Stimulated activated naive CD8-positive, alpha-beta T cell treated with anti-CD3 and anti-CD28 coated beads, Interleukin-15, Interleukin-2, amounts not matched to agents 100 ng/mL and 50 ng/mL, for 24 hours (primary cell): ENCODE measurements around the gene RAB3C.
"Not testable (repeated sequence)": the region's sequence is repeated elsewhere in the genome, so short reads cannot be mapped to it uniquely, and the experiment has no call there.

Experiments
- H3K27ac Mint-ChIP-seq: one replicate; pipeline ENCODE4 v1.8.0; 2021; ENCODE audit warnings: mild to moderate bottlenecking, mixed read lengths
- H3K27me3 Mint-ChIP-seq: one replicate; pipeline ENCODE4 v1.8.0; 2021; ENCODE audit warnings: mixed read lengths
- H3K36me3 Mint-ChIP-seq: one replicate; pipeline ENCODE4 v1.8.0; 2021; ENCODE audit warnings: low read depth, mixed read lengths
- H3K4me1 Mint-ChIP-seq: one replicate; pipeline ENCODE4 v1.8.0; 2021; ENCODE audit warnings: low read depth, mixed read lengths
- H3K4me3 Mint-ChIP-seq: one replicate; pipeline ENCODE4 v1.8.0; 2021; ENCODE audit warnings: mild to moderate bottlenecking, mixed read lengths
- H3K9me3 Mint-ChIP-seq: one replicate; pipeline ENCODE4 v1.8.0; 2021; ENCODE audit warnings: mixed read lengths

Gene RAB3C, protein sequence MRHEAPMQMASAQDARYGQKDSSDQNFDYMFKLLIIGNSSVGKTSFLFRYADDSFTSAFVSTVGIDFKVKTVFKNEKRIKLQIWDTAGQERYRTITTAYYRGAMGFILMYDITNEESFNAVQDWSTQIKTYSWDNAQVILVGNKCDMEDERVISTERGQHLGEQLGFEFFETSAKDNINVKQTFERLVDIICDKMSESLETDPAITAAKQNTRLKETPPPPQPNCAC

DNA sequence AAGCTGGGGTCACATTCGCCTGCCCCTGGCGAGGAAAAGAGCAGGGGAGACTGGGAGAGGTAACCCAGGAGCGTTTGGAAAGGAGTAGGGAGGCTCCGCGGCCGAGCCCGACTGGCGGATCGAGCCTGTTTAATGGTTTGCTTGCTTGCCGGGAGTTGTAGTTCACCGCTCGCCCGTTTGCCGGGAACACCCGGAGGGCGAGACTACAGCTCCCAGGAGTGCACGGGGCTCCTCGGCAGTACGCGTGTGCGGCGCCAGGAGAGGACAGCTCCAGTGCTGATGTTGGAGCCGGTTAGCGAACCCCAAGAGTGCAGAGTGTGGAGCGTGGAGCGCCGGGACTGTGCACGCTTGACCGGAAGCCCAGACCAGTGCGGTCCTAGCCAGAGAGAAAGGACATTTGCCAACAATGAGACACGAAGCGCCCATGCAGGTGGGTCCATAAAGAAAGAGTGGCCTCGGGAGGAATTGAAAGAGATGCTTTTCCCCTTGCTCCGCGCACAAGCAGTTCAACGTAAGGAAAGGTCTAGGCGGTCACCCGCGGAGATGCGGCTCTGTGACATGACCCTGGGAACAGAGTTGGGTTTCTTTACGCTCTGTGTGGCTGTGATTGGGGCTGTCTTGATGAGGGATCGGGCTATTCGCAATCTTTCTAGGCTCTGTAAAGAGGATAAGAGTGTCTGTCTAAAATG lies at the start of gene RAB3C:
Gene RAB3C (plus strand): TSS at position 273 of the 689 bp plus-strand sequence. CDS start 134 bp downstream, at position 407.
- H3K4me3 Mint-ChIP-seq: peak within 1 kb of the TSS; percentile 85
- peaks cover 23% of the 10 kb centered on the region for H3K4me1 Mint-ChIP-seq
- peaks cover 48% of the 10 kb centered on the region for H3K27me3 Mint-ChIP-seq
- H3K9me3 Mint-ChIP-seq: no peaks in the 10 kb centered on the region
- H3K27ac Mint-ChIP-seq: no peak within 1 kb of the TSS
- no peaks in the 10 kb centered on the region for H3K36me3 Mint-ChIP-seq

DNA sequence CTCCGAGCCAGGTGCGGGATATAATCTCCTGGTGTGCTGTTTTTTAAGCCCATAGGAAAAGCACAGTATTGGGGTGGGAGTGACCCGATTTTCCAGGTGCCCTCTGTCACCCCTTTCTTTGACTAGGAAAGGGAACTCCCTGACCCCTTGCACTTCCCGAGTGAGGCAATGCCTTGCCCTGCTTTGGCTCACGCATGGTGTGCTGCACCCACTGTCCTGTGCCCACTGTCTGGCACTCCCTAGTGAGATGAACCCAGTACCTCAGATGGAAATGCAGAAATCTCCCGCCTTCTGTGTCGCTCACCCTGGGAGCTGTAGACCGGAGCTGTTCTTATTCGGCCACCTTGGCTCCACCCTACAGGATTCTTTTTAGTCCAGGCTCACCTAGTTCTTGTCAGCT lies 40.9 kb upstream of the RAB3C start:
- H3K36me3 Mint-ChIP-seq, H3K9me3 Mint-ChIP-seq, H3K27ac Mint-ChIP-seq, H3K4me3 Mint-ChIP-seq, H3K27me3 Mint-ChIP-seq: not testable (repeated sequence)
- peaks cover 14% of the 10 kb centered on the region for H3K4me1 Mint-ChIP-seq

DNA sequence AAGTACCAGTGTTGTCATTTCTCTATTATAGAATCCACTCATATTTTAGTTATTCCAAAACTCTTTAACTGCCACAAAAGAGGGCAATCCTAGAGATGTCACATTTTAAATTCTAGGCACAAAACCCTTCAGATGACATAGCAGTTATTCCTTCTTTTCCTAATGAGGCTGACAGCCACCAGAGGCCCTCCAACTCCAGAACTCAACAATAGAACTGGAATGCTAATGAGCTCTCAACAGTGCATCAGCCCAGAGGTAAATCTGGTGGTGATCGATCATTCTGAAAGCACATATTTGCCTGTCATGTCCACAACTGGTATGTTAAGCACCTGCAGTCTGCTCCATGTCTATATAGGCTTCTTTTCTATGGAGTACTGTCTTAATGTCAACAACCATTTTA lies 40.2 kb upstream of the RAB3C start:
- no peak overlapping the region for H3K27ac Mint-ChIP-seq
- H3K27me3 Mint-ChIP-seq: peaks cover 6% of the 10 kb centered on the region
- H3K4me3 Mint-ChIP-seq: no peak overlapping the region
- H3K4me1 Mint-ChIP-seq: peaks cover 14% of the 10 kb centered on the region
- no peaks in the 10 kb centered on the region for H3K36me3 Mint-ChIP-seq
- peaks cover 7% of the 10 kb centered on the region for H3K9me3 Mint-ChIP-seq

DNA sequence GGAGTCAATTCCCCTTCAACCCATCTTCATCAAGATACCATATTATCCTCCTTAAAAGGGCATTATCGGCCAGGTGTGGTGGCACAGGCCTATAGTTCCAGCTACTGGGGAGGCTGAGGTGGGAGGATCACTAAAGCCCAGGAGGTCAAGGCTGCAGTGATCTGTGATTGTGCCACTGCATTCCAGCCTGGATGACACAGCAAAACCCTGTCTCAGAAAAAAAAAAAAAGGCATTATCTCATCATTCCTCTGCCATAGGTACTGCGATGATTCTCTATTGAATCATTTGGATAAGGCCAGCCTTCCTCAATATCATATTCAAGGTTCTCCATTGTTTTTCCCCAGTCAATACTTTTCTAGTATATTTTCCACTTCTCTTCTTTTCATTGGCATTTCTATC lies 39.2 kb upstream of the RAB3C start:
- Mint-ChIP-seq H3K27me3 (peaks cover 6% of the 10 kb centered on the region), H3K36me3 (no peaks in the 10 kb centered on the region), H3K27ac (no peak overlapping the region), H3K4me3 (no peak overlapping the region), H3K9me3 (peaks cover 7% of the 10 kb centered on the region), H3K4me1 (peaks cover 14% of the 10 kb centered on the region)

DNA sequence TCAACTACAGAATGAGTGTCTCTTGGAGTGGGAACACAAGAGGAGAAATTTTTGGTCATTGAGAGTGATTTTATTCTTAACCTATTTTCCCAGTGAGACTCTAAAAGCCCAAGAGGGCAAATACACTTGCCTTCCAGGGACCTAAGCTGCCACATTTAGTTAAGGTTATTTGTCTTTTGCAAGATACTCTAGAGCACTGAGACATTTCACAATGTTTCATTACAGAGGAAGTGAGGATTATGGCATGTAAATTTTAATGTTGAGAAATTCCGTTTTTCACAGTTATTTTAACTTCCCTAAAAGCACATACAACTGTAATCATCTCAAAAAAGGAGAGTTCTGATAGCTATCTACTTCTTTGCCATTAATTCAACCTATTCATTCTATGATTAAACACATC lies 38.7 kb upstream of the RAB3C start:
- Mint-ChIP-seq H3K27me3 (peaks cover 6% of the 10 kb centered on the region), H3K27ac (no peak overlapping the region)

DNA sequence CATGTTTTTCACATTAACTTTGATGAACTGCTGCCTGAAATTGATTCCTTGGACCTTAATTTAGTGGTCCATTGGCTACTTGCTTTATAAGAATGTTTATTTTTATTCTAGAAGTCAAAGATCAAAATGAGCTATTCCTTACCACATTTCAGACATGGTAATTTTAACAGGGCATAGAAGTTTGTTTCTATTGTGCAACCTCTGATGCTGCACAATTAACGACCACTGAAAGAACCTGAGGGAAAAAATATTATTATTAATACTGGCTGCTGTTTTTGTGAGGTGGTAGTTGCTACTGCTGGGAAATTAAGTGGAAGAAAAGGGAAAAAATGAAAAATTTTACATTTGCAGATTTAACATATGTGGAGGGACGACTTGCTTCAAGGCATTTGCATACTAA lies 37.9 kb upstream of the RAB3C start:
- H3K27me3 Mint-ChIP-seq: peaks cover 6% of the 10 kb centered on the region
- H3K4me3 Mint-ChIP-seq: no peak overlapping the region
- peaks cover 3% of the 10 kb centered on the region for H3K9me3 Mint-ChIP-seq
- H3K4me1 Mint-ChIP-seq: peaks cover 14% of the 10 kb centered on the region
- H3K36me3 Mint-ChIP-seq: no peaks in the 10 kb centered on the region
- no peak overlapping the region for H3K27ac Mint-ChIP-seq

More for the DNA sequence above, 38.7 kb upstream of the RAB3C start:
- Mint-ChIP-seq H3K4me3 (no peak overlapping the region), H3K36me3 (no peaks in the 10 kb centered on the region), H3K4me1 (peaks cover 14% of the 10 kb centered on the region), H3K9me3 (peaks cover 4% of the 10 kb centered on the region)

DNA sequence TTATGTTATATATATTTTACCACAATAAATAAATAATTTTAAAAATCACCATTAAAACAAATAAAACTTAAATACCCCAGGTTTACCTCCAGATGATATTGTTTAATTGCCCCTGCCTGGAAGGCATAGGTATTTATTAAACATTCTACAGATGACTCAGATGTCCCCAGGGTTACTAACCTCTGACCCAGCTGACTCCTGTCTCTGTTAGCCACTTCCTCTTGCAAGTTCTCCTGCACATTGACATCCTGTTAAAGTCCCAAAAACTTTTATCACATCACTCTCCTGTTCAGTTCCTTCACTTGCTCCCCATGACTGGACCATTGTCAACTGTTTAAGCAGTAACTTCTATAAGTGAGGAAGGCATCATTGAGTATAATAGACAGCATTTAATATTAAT lies 37.0 kb upstream of the RAB3C start:
- H3K27me3 Mint-ChIP-seq: peaks cover 6% of the 10 kb centered on the region
- H3K4me1 Mint-ChIP-seq: peaks cover 14% of the 10 kb centered on the region
- no peak overlapping the region for H3K4me3 Mint-ChIP-seq
- H3K9me3 Mint-ChIP-seq: peaks cover 3% of the 10 kb centered on the region
- H3K27ac Mint-ChIP-seq: no peak overlapping the region
- no peaks in the 10 kb centered on the region for H3K36me3 Mint-ChIP-seq

DNA sequence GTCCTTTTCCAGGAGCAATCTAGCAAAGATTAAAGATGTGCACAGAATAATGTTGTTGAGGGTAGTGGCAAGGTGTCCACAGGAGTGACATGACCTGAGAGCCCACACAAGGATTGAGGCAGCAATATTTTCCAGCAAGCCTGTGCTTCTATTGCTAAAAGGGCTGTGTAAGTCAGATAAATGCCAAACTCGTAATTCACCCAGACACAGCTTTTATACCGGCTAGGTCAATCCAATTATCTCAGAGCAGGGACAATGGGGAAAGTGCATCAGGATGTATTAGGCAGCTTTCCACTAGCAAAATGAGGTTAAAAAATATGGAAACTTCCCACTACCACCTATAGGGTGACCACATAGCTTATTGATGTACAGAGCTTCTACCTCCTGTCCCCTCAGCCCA lies 34.8 kb upstream of the RAB3C start:
- peaks cover 3% of the 10 kb centered on the region for H3K9me3 Mint-ChIP-seq
- H3K4me3 Mint-ChIP-seq: no peak overlapping the region
- peaks cover 6% of the 10 kb centered on the region for H3K27me3 Mint-ChIP-seq
- H3K4me1 Mint-ChIP-seq: peaks cover 14% of the 10 kb centered on the region
- no peaks in the 10 kb centered on the region for H3K36me3 Mint-ChIP-seq
- H3K27ac Mint-ChIP-seq: no peak overlapping the region

DNA sequence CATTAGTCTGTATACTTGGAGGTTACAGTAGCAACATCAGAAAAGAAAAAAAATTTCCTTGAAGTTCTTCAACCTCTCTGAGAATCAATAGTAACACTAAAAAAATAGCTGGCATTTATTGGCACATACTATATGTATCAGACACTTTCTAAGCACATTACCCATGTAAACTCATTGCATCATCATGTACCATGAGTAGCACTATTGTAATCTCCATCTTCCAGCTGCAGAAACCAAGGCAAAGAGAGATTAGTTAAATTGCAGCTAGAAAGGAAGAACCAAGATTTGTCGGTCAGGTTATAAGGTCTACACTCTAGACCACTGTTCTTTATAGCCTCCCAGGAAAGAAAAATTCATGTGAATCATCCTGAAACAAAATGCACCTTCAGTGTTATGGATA lies 31.4 kb upstream of the RAB3C start:
- H3K36me3 Mint-ChIP-seq: no peaks in the 10 kb centered on the region
- H3K27ac Mint-ChIP-seq: no peak overlapping the region
- peaks cover 3% of the 10 kb centered on the region for H3K9me3 Mint-ChIP-seq
- no peak overlapping the region for H3K4me3 Mint-ChIP-seq
- no peaks in the 10 kb centered on the region for H3K4me1 Mint-ChIP-seq
- no peaks in the 10 kb centered on the region for H3K27me3 Mint-ChIP-seq

DNA sequence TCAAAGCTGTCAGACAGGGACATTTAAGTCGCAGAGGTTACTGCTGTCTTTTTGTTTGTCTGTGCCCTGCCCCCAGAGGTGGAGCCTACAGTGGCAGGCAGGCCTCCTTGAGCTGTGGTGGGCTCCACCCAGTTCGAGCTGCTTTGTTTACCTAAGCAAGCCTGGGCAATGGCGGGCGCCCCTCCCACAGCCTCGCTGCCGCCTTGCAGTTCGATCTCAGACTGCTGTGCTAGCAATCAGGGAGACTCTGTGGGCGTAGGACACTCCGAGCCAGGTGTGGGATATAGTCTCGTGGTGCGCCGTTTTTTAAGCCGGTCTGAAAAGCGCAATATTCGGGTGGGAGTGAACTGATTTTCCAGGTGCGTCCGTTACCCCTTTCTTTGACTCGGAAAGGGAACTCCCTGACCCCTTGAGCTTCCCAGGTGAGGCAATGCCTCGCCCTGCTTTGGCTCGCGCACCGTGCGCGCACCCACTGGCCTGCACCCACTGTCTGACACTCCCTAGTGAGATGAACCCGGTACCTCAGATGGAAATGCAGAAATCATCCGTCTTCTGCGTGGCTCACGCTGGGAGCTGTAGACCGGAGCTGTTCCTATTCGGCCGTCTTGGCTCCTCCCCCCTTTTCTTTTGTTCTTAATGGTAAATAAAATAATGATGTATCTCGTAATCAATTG lies 25.1 kb upstream of the RAB3C start:
- H3K4me1 Mint-ChIP-seq, H3K4me3 Mint-ChIP-seq, H3K27me3 Mint-ChIP-seq, H3K27ac Mint-ChIP-seq, H3K36me3 Mint-ChIP-seq, H3K9me3 Mint-ChIP-seq: not testable (repeated sequence)

DNA sequence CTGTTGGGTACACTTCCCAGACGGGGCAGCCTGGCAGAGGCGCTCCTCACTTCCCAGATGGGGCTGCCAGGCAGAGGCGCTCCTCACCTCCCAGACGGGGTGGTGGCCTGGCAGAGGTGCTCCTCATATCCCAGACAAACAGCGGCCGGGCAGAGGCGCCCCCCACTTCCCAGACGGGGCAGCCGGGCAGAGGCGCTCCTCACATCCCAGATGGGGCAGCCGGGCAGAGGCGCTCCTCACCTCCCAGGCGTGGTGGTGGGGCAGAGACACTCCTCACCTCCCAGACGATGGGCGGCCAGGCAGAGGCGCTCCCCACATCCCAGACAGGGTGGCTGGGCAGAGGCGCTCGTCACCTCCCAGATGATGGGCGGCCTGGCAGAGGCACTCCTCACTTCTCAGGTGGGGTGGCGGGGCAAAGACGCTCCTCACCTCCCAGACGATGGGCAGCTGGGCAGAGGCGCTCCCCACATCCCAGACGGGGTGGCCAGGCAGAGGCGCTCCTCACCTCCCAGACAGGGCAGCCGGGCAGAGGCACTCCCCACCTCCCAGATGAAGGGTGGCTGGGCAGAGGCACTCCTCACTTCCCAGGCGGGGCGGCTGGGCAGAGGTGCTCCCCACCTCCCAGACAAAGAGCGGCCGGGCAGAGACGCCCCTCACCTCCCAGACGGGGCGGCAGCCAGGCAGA lies 19.7 kb upstream of the RAB3C start:
- not testable (repeated sequence) for H3K9me3 Mint-ChIP-seq, H3K36me3 Mint-ChIP-seq, H3K27me3 Mint-ChIP-seq, H3K4me1 Mint-ChIP-seq, H3K4me3 Mint-ChIP-seq, H3K27ac Mint-ChIP-seq

DNA sequence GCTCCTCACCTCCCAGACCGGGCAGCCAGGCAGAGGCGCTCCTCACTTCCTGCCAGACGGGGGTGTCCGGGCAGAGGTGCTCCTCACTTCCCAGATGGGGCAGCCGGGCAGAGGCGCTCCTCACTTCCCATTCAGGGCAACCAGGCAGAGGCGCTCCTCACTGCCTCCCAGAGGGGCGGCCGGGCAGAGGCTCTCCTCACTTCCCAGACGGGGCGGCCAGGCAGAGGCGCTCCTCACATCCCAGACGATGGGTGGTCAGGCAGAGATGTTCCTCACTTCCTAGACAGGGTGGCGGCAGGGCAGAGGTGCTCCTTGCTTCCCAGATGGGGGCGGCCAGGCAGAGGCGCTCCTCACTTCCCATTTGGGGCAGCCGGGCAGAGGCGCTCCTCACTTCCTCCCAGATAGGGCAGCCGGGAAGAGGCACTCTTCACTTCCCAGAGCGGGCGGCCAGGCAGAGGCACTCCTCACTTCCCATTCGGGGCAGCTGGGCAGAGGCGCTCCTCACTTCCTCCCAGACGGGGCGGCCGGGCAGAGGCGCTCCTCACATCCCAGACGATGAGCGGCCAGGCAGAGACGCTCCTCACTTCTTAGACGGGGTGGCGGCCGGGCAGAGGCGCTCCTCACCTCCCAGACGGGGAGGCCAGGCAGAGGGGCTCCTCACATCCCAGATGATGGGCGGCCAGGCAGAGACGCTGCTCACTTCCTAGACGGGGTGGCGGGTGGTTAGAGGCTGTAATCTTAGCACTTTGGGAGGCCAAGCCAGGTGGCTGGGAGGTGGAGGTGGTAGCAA lies 18.6 kb upstream of the RAB3C start:
- H3K27ac Mint-ChIP-seq: not testable (repeated sequence)

DNA sequence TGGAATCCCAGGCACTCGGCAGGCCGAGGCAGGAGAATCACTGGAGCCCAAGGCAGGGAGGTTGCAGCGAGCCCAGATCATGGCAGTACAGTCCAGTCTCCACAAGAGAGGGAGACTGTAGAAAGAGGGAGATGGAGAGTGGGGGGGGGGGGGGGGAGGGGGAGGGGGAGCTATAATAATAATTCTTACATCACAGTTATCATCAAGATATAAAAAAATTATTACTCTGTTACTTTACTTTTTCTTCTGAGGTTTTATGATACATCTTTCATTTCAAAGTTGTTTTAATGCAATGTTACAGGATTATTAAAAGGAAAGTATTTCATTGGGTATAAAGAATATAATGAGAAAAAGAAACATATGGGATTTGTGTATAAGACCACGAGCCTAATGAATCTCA lies 17.8 kb upstream of the RAB3C start:
- no peaks in the 10 kb centered on the region for H3K27me3 Mint-ChIP-seq
- H3K4me3 Mint-ChIP-seq: no peak overlapping the region
- no peak overlapping the region for H3K27ac Mint-ChIP-seq
- no peaks in the 10 kb centered on the region for H3K4me1 Mint-ChIP-seq
- no peaks in the 10 kb centered on the region for H3K9me3 Mint-ChIP-seq
- no peaks in the 10 kb centered on the region for H3K36me3 Mint-ChIP-seq

More for the DNA sequence above, 18.6 kb upstream of the RAB3C start:
- H3K9me3 Mint-ChIP-seq, H3K27me3 Mint-ChIP-seq, H3K36me3 Mint-ChIP-seq, H3K4me3 Mint-ChIP-seq, H3K4me1 Mint-ChIP-seq: not testable (repeated sequence)

DNA sequence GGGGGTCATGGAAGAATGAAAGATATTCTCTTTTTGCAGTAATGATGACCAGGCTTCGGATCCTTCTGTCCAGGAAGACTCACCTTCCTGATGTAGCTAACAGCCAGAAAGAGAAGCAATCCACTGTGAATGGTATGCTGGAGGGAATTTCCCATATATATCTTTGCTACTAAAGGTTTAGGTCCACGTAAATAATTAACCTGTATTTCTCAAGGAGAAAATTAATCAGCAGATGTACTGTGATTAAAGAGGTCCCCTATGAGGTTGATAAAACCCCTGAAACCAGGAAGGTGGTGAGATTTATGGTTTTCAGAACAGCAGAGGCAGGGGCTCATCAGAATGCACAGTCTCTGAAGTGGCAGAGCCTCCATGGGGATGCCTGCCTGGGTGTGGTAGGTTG lies 11.4 kb upstream of the RAB3C start:
- Mint-ChIP-seq H3K4me1 (no peaks in the 10 kb centered on the region), H3K4me3 (no peak overlapping the region), H3K9me3 (peaks cover 3% of the 10 kb centered on the region), H3K27ac (no peak overlapping the region), H3K36me3 (no peaks in the 10 kb centered on the region), H3K27me3 (no peaks in the 10 kb centered on the region)
